UCSD-AML1 (cell line): ENCODE measurements around the gene VSTM2B.

Experiments used
- DNase-seq: peaks from one replicate; lab custom pipeline; 2025; ENCODE audit not compliant: unreplicated experiment; lab: John Stamatoyannopoulos, UW

Gene VSTM2B

DNA sequence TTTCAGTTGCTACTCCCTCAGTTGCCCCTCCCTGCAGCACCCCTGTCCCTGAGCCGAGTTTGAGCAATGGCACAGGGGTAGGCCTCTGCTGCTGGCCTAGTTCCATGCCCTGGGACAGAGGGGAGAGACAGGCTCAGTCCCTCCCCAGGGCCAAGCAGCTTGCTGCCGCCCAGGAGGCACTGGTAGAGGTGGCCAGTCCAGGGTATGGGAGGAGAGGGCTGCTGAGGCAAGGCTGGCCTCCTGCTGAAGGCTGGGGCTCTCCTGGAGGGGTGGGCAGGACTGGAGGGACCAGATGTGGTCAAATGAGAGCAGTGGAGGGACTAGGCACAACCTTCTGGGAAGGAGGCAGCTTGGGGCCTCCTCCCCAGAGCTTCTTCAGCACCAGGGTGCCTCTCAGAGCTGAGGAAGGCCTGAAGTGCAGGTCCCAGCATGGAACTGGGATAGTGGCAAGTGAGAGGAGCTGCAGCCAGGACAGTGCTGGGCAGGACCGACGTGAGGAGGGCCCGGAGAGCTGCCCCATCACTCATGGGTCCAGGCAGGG, 29.8 kb upstream of the VSTM2B start:
- DNase-seq, result no peak

GRCh38 chr19:29497241-29497640, 28.6 kb upstream of the VSTM2B start:
- no peak for DNase-seq

GRCh38 chr19:29497686-29498436, 27.9 kb upstream of the VSTM2B start:
- DNase-seq, result no peak

DNA sequence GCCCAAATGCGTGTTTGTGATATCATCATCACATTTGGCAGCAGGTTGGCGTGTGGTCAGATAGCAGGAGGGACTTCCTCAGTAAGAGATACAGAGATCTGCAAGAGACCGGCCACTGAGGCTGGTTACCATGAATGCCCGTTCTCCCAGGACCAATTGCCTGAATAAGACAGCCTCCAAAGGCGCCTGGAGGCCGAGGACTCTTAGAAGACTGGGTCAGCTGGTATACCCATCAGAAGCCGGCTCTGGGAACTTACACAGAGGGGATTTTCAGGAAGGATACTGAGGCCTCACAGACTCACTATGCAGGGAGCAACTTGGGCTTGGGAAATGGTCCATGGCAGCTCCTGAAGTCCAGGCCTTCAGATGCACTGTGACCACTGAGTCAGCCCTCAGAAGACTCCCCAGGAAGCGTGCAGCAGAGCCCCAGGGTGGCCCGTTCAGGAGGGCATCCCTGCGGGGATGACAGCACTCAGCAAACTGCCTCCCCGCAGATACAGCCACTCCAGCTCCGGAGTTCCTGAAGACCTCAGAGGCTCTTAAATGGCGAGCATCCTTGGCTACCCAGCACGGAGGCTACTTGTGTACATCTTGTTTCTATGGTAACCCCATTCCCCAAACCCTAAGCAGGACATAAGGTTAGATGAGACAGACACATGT, 26.4 kb upstream of the VSTM2B start:
- DNase-seq, result no peak

GRCh38 chr19:29499921-29500590, 25.7 kb upstream of the VSTM2B start:
- no peak for DNase-seq

GRCh38 chr19:29501816-29502580, 23.8 kb upstream of the VSTM2B start:
- DNase-seq, result no peak

DNA sequence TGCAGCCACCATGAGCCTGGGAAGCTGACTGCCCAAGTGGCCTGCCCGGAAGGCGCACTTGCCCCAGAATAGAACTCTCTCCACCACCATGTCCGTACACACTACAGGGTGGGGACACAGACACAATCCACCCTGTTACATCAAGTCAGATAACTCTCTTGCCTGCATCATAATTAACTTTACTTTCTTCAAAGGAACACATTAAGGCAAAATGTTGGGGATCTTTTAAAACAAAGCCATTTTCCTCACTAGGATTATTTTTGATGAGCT, 23.3 kb upstream of the VSTM2B start:
- DNase-seq, result no peak

- no peak for DNase-seq
Observed at GRCh38 chr19:29503140-29503758, 22.5 kb upstream of the VSTM2B start.

GRCh38 chr19:29503785-29504184, 22.0 kb upstream of the VSTM2B start:
- no peak for DNase-seq

- no peak for DNase-seq
Observed at GRCh38 chr19:29504454-29504853, 21.3 kb upstream of the VSTM2B start.

- no peak for DNase-seq
Observed at GRCh38 chr19:29505097-29505824, 20.5 kb upstream of the VSTM2B start.

- no peak for DNase-seq
Observed at GRCh38 chr19:29506619-29506911, 19.2 kb upstream of the VSTM2B start.

- DNase-seq, result no peak
Observed at GRCh38 chr19:29507081-29507860, 18.5 kb upstream of the VSTM2B start.

- DNase-seq, result no peak
Observed at GRCh38 chr19:29508181-29508580, 17.6 kb upstream of the VSTM2B start.

DNA sequence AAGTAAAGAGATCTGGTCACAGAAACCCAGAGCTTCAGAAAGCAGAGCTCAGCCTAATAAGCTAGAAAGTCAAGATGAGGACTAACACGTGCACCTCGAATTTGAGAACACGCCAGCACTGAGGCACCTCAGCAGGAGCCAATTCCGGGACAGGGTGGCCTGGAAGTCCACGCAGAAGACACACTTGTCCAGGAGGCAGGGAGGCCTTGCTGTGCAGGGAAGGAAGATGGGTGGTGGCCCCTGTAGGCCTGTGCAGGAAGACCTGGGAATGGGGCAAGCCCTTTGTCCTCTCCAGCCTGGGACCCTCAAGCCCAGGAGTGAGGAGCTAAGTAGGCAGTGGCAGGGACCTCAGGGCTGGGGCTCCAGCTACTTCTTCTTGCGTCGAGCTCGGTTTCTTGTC, 16.3 kb upstream of the VSTM2B start:
- DNase-seq, result no peak

GRCh38 chr19:29510701-29511265, 15.0 kb upstream of the VSTM2B start:
- no peak for DNase-seq

DNA sequence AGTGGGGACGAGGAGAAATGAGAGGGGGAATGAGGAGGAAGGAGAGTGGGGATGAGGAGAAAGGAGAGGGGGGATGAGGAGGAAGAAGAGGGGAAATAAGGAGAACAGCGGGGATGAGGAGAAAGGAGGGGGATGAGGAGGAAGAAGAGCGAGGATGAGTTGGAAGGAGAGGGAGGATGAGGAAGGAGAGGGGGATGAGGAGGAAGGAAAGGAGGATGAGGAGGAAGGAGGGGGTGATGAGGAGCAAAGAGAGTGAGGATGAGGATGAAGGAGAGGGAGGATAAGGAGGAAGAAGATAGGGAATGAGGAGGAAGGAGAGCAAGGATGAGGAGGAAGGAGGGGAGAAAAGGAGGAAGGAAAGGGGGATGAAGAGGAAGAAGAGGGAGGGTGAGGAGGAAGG, 14.0 kb upstream of the VSTM2B start:
- DNase-seq, result no peak

DNA sequence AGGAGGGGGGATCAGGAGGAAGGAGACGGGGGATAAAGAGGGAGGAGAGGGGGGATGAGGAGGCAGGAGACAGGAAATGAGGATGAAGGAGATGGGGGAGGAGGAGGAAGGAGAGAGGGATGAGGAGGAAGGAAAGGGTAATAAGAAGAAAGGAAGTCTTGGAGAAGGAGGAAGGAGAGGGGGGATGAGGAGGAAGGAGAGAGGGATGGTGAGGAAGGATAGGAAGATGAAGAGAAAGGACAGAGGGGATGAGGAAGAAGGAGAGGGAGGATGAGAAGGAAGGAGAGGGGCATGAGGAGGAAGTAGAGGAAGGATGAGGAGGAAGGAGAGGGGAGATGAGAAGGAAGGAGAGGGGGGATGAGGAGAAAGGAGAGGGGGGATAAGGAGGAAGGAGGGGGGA, 13.0 kb upstream of the VSTM2B start:
- no peak for DNase-seq

DNA sequence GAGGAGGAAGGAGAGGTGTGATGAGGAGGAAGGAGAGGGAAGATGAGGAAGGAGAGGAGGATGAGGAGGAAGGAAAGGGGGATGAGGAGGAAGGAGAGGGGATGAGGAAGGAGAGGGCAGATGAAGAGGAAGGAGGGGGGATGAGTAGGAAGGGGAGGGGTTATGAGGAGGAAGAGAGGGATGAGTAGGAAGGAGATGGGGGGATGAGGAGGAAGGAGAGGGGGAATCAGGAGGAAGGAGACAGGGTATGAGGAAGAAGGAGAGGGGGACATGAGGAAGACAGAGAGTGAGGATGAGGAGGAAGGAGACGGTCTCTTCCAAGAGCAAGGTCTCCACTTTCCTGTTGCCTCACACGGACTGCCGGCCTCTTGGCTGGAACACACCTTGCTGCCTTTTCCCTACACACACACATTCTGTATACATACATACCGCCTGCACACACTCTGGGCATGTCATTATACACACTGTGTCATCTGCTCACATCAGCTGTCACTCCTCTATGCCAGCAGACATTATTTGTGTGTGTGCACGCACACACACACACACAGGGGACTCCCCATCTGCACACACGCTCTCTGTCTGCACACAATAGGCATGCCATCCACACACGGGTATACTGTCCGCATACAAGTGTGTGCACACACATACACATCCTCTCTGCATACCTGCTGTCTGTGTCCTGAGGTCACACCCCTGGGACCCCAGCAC, 11.1 kb upstream of the VSTM2B start:
- no peak for DNase-seq
